NAMALWA (cell line): Measurements from ENCODE around the gene CCL5.
A peak's percentile ranks its signal among the peaks of the same experiment; 100 is the strongest.

ENCODE experiments used
- DNase-seq: peaks from one replicate; pipeline ENCODE4 v3.0.0-alpha.2; 2015; ENCODE audit warnings: low spot score

The CCL5 gene

GRCh38 chr17:35867574-35867973, 12.6 kb downstream of the CCL5 start:
- DNase-seq, result no peak

GRCh38 chr17:35866341-35866950, 13.7 kb downstream of the CCL5 start:
- no peak for DNase-seq

GRCh38 chr17:35865412-35866340, 14.5 kb downstream of the CCL5 start:
- DNase-seq, result no peak

GRCh38 chr17:35864853-35865252, 15.3 kb downstream of the CCL5 start:
- DNase-seq, result no peak

GRCh38 chr17:35856603-35857002, 23.6 kb downstream of the CCL5 start:
- DNase-seq, result no peak

DNA sequence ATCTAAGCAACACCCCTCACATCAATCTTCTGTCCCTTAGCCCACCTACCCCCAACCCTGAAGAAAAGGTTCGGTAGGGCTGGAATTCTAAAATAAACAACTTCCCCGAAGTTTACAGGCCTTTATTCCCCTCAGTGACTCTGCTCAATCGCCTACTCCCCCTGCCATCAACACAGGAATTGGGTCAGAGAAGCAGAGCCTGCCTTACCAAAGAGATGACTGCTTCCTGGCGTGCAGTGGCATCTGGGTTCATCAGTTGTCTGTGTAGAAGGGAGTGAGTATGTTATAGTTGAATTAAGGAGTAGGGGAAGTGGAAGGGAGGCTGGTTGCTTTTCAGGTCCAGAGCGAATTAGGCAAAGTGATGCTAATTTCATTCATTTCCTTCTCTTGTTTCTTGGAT, 24.2 kb downstream of the CCL5 start:
- DNase-seq, result no peak

DNA sequence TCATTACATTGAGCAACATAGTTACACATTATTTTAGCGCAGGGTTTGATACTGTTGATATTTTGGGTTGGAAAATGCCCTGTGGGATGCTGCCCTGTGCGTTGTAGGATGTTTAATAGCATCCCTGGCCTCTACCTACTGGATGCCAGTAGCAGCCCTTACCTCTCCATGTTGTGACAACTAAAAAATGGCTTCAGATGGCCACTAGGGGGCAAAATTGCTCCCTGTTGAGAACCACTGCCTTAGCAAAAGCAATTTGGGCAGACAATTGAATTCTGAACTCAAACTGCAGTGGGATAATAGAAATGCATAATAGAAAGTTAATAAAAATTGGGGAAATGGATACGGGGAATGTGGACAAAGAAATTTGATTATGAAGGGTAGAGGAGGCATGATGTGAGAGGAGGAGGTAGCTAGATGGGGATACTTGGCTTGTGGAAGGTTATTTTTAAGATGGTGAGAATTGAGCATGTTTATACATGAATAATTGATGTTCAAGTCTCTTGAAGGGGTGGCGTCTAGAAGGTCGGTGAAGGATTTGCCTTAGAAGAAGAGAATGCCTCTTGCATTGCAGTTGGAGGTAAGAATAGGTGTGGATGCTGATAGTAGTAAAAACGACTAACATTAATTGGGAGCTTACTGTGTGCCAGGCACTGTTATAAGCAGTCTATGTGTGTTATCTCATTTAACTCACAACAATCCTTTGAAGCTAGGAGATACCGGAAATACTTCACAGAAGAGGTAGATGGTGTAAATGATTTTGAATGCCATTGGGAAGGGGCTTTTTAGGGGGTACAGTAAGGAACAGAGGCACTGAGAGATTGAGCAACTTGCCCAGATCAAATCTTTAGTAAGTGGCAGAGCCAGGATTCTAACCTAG, 30.5 kb downstream of the CCL5 start:
- DNase-seq, result peak; percentile 78

- DNase-seq, result peak; percentile 15
Observed at GRCh38 chr17:35847633-35848373, 32.4 kb downstream of the CCL5 start.

- no peak for DNase-seq
Observed at GRCh38 chr17:35847006-35847405, 33.2 kb downstream of the CCL5 start.

DNA sequence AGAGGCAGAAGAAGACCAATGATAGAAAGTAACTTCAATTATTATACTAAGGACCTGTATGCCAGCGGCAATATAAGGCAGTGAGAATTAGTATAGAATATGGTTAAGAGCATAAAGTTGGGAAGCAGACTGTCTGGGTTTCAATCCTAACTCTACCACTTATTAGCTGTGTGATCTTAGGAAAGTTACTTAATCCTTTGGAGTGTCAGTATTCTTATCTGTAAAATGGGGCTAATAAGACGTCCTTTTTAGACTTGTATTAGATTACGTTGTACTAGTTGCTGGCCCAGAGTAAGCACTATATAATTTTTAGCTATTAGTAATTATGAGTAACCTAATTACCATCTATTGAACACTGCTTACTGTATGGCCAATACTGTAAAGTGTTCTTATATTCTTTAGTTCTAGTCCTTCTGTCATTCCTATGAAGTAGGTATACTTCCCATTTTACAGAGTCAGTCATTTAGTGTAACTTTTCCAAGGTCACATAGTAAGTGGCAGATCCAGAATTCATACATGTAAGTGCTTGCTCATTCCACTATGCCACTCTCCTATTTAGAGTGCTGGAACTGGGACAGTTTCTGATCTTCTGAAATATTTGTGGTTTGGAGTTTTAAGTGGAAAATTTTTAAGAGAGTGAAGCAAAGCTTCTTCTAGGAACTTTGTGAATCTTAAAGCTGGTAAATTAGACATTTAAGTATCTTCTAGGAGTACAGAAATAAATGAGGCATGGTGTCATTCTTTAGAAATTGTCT, 33.9 kb downstream of the CCL5 start:
- no peak for DNase-seq

- no peak for DNase-seq
Observed at GRCh38 chr17:35844547-35844946, 35.6 kb downstream of the CCL5 start.

DNA sequence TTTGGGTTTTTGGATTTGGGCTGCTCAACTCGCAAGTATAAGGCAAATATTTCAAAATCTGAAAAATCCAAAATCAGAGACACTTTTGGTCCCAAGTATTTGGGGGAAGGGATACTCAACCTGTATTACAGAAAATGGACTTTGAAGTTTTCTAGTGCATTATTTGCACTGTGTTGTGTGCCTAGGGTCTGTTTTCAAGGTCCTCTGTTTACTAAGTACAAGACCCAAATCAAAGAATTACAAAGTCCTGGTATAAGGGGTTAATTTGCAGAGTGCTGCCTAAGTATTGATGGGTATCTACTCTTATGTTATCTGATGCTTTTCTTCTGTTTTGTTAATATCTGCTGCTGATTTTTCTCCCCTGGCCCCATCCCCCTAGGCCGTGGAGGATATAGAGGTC, 36.5 kb downstream of the CCL5 start:
- DNase-seq, result no peak

DNA sequence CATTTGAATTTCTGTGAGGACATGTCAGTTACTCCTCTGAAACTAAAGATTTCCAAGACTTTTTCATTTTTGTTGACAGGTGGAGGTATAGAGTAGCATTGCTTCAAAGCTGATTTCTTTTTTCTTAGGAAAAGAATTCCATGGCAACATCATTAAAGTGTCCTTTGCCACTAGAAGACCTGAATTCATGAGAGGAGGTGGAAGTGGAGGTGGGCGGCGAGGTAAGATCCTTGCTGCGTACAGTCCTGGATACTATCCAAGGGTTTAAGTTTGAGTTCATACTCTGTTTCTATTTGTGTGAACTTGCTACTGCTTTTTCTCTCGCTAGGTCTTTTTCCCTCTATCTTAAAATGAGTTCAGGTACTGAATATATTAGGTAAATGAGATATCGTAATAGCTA, 37.9 kb downstream of the CCL5 start:
- DNase-seq, result no peak

DNA sequence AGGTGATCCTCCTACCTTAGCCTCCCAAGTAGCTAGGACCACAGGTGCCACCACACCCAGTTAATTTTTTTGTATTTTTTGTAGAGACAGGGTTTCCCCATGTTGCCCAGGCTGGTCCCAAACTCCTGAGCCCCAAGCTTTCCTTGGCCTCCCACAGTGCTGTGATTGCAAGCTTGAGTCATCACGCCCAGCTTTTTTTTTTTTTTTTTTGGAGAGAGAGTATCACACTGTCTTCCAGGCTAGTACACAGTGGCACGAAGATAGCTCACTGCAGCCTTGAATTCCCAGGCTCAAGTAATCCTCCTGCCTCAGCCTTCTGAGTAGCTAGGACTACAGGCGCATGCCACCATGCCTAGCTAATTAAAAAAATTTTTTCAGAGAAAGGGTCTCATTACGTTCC, 38.7 kb downstream of the CCL5 start:
- no peak for DNase-seq

- DNase-seq, result no peak
Observed at GRCh38 chr17:35841101-35841500, 39.1 kb downstream of the CCL5 start.

- no peak for DNase-seq
Observed at GRCh38 chr17:35825206-35825605, 55.0 kb downstream of the CCL5 start.
